IMR-90 (cell line): ENCODE measurements around the gene VLDLR. TPM values are rescaled to one million over a fixed set of nuclear protein-coding genes. Genes with fewer than 3 reads are reported as not detected.

Experiments used
- ATAC-seq: fragments of 200-7000 bp; cut with Tn5 transposase; 2 replicates; pipeline ENCODE4 v1.9.1; 2020; ENCODE audit warnings: low read depth, mild to moderate bottlenecking, moderate library complexity
- BruUV-seq: library from RNA; stranded (reverse); fragments of 400-500 nt; replicated peaks from 2 replicates; lab custom pipeline; 2021; lab: Mats Ljungman, UMichigan
- CTCF ChIA-PET: fragments of 300-600 bp; formaldehyde crosslinking; extraction: SDS; loops from one replicate; lab custom pipeline; 2021; ENCODE audit warnings: antibody characterized with exemption; lab: Yijun Ruan, JAX
- POLR2A ChIA-PET: fragments of 300-600 bp; sonication (Branson Sonifier 250); formaldehyde crosslinking; loops from one replicate; lab custom pipeline; 2022; ENCODE audit warnings: antibody characterized with exemption; ENCODE audit not compliant: unreplicated experiment; lab: Charles Lee
- DNase-seq: peaks from one replicate; pipeline ENCODE4 v3.0.0; 2013
- H2AFZ ChIP-seq: replicated peaks from 2 replicates; pipeline ENCODE3; 2013; ENCODE audit warnings: low read length, mild to moderate bottlenecking; ENCODE audit not compliant: poor library complexity
- H2AK5ac ChIP-seq: 2 replicates; pipeline ENCODE4 v1.6.1; 2013; ENCODE audit warnings: low read depth, low read length, inconsistent platforms
- H2AK9ac ChIP-seq: replicated peaks from 2 replicates; pipeline ENCODE3; 2013; ENCODE audit warnings: mild to moderate bottlenecking, low read depth, low read length, moderate library complexity; ENCODE audit not compliant: poor library complexity
- H2BK120ac ChIP-seq: 2 replicates; pipeline ENCODE4 v1.6.1; 2013; ENCODE audit warnings: low read depth, low read length, inconsistent platforms
- H2BK15ac ChIP-seq: 3 replicates; pipeline ENCODE4 v1.6.1; 2013; ENCODE audit warnings: low read depth, low read length, inconsistent platforms
- H2BK20ac ChIP-seq: 2 replicates; pipeline ENCODE4 v1.6.1; 2013; ENCODE audit warnings: low read depth, mild to moderate bottlenecking, inconsistent platforms, low read length, moderate library complexity
- H2BK5ac ChIP-seq: 2 replicates; pipeline ENCODE4 v1.6.1; 2013; ENCODE audit warnings: mild to moderate bottlenecking, low read depth, low read length, inconsistent platforms; ENCODE audit not compliant: poor library complexity, severe bottlenecking
- H3K14ac ChIP-seq: replicated peaks from 2 replicates; pipeline ENCODE4 v1.6.1; 2013; ENCODE audit warnings: low read depth, low read length, inconsistent platforms
- H3K18ac ChIP-seq: 2 replicates; pipeline ENCODE4 v1.6.1; 2013; ENCODE audit warnings: low read depth, low read length, control low read depth
- H3K23ac ChIP-seq: 2 replicates; pipeline ENCODE4 v1.6.1; 2013; ENCODE audit warnings: low read depth, low read length, inconsistent platforms
- H3K27ac ChIP-seq: 2 replicates; pipeline ENCODE4 v1.5.1; 2013; ENCODE audit warnings: mild to moderate bottlenecking, control low read depth, low read length; ENCODE audit not compliant: insufficient read depth
- H3K27me3 ChIP-seq: 2 replicates; pipeline ENCODE4 v1.6.1; 2013; ENCODE audit warnings: low read length; ENCODE audit not compliant: control insufficient read depth, insufficient read depth
- H3K36me3 ChIP-seq: 2 replicates; pipeline ENCODE4 v1.6.1; 2013; ENCODE audit warnings: low read length, mixed read lengths; ENCODE audit not compliant: control insufficient read depth, insufficient read depth
- H3K4ac ChIP-seq: 2 replicates; pipeline ENCODE4 v1.6.1; 2013; ENCODE audit warnings: low read depth, low read length, inconsistent platforms
- H3K4me1 ChIP-seq: 2 replicates; pipeline ENCODE4 v1.6.1; 2013; ENCODE audit warnings: low read length, mixed read lengths; ENCODE audit not compliant: control insufficient read depth, insufficient read depth
- H3K4me2 ChIP-seq: 2 replicates; pipeline ENCODE4 v1.6.1; 2013; ENCODE audit warnings: low read depth, mild to moderate bottlenecking, control low read depth, low read length, moderate library complexity
- H3K4me3 ChIP-seq: 2 replicates; pipeline ENCODE4 v1.5.1; 2013; ENCODE audit warnings: low read depth, mild to moderate bottlenecking, control low read depth, low read length, moderate library complexity; ENCODE audit not compliant: insufficient read depth
- H3K56ac ChIP-seq: 2 replicates; pipeline ENCODE4 v1.6.1; 2013; ENCODE audit warnings: low read length, inconsistent platforms; ENCODE audit not compliant: insufficient read depth; ENCODE audit errors: extremely low read depth
- H3K79me1 ChIP-seq, 2 experiments: 2 replicates each; pipeline ENCODE4 v1.6.1; 2013; ENCODE audit warnings: low read length in 2 of 2, inconsistent platforms in 1 of 2, low read depth in 1 of 2
- H3K9ac ChIP-seq: 2 replicates; pipeline ENCODE4 v1.6.1; 2013; ENCODE audit warnings: low read depth, low read length, control low read depth
- H3K9me1 ChIP-seq: 2 replicates; pipeline ENCODE4 v1.6.1; 2013; ENCODE audit warnings: low read length, inconsistent platforms; ENCODE audit not compliant: insufficient read depth
- H3K9me3 ChIP-seq: 2 replicates; pipeline ENCODE4 v1.6.1; 2013; ENCODE audit warnings: low read length; ENCODE audit not compliant: control insufficient read depth, insufficient read depth
- H4K20me1 ChIP-seq: 2 replicates; pipeline ENCODE4 v1.6.1; 2013; ENCODE audit warnings: low read length, inconsistent platforms; ENCODE audit not compliant: insufficient read depth
- H4K5ac ChIP-seq: 2 replicates; pipeline ENCODE4 v1.6.1; 2013; ENCODE audit warnings: mild to moderate bottlenecking, low read depth, low read length, control low read depth
- H4K8ac ChIP-seq, 2 experiments: 2 replicates each; pipeline ENCODE4 v1.6.1; 2013; ENCODE audit warnings: low read depth in 2 of 2, low read length in 2 of 2, control low read depth in 1 of 2, inconsistent platforms in 1 of 2
- H4K91ac ChIP-seq: 2 replicates; pipeline ENCODE4 v1.6.1; 2013; ENCODE audit warnings: low read depth, low read length, inconsistent platforms; ENCODE audit not compliant: insufficient read depth
- CTCF ChIP-seq: conservative IDR thresholded peaks from 2 replicates; pipeline ENCODE4 v1.5.1; 2012; ENCODE audit warnings: mild to moderate bottlenecking, low read depth, low read length, improper control_type of control experiment
- USF2 ChIP-seq: fragments of 150-350 bp; IDR thresholded peaks from 2 replicates; pipeline ENCODE4 v1.6.1; 2017; ENCODE audit warnings: mild to moderate bottlenecking, antibody characterized with exemption, low read length, low read depth
- WGBS, 2 experiments: methylation state at CpG; one replicate each; pipeline versions ENCODE4 v1.1.5 to v1.1.7; 2013; ENCODE audit warnings: missing lambda C conversion rate in 2 of 2; ENCODE audit not compliant: insufficient read length in 1 of 2; ENCODE audit errors: extremely low coverage in 2 of 2; 5-methylcytosine and 5-hydroxymethylcytosine counted together
- dilution Hi-C: fragments of 300-500 bp; cut with HindIII; formaldehyde crosslinking; loops from one replicate; pipeline ENCODE4 v1.14.3; 2018; ENCODE audit warnings: low sequenced_read_pairs; ENCODE audit not compliant: unreplicated experiment
- in situ Hi-C: fragments of 300-500 bp; cut with MboI; formaldehyde crosslinking; loops from 3 replicates; pipeline ENCODE4 v1.14.3; 2019; ENCODE audit warnings: low sequenced_read_pairs, inconsistent platforms, mixed read lengths
- intact Hi-C: fragments of 100-400 bp; cut with micrococcal nuclease; formaldehyde crosslinking; loops from 2 replicates; pipeline ENCODE4 v1.10.0; 2022
- polyA plus RNA-seq, 3 experiments: library from polyadenylated mRNA; depleted of rRNA; stranded (reverse); fragments of >200 nt; gene quantifications; 2 replicates each; pipeline ENCODE4 v1.2.3, GENCODE V29; 2012; ENCODE audit warnings: low replicate concordance in 1 of 3
- total RNA-seq: library from RNA; depleted of rRNA; stranded (reverse); fragments of >200 nt; gene quantifications from 2 replicates; pipeline ENCODE4 v1.2.3, GENCODE V29; 2012

The VLDLR gene
- total and polyA plus RNA-seq, 2 of the 4 experiments (the other 2 are of a cell fraction), result 9.0 to 10.2 TPM

GRCh38 chr9:2645569-2645968 is 24.0 kb downstream of the VLDLR start:
- ChIA-PET CTCF (no interaction called here), POLR2A (no interaction called here)
- Histone ChIP-seq H4K20me1 (no peaks in the 10 kb centered on the region), H3K27ac (no peak overlapping the region), H2BK120ac (no peak overlapping the region), H2BK5ac (no peak overlapping the region), H4K91ac (no peak overlapping the region), H3K56ac (no peak overlapping the region), H2AFZ (no peak overlapping the region), H3K4me2 (no peak overlapping the region), H4K5ac (no peak overlapping the region), H3K9me1 (no peaks in the 10 kb centered on the region), H2BK15ac (no peak overlapping the region), H3K14ac (no peak overlapping the region), H3K27me3 (no peaks in the 10 kb centered on the region), H2AK9ac (no peak overlapping the region), H3K79me1 (no peaks in the 10 kb centered on the region), H2BK20ac (no peak overlapping the region), H3K23ac (no peak overlapping the region), H4K8ac (no peak overlapping the region), H2AK5ac (no peak overlapping the region), H3K9me3 (no peaks in the 10 kb centered on the region), H3K4me3 (no peak overlapping the region), H3K36me3 (peaks cover 64% of the 10 kb centered on the region), H3K18ac (no peak overlapping the region), H3K9ac (no peak overlapping the region), H3K4me1 (no peaks in the 10 kb centered on the region), H3K4ac (no peak overlapping the region)
- no peak for TF ChIP-seq CTCF
- no peak for TF ChIP-seq USF2
- BruUV-seq, result no TSS peak
- DNase-seq, result no peak
- WGBS, 2 experiments, result 100% methylated on average over 1 of the region's 4 CpGs; no CpG with 5 or more reads in 1 of the 2 experiments
- dilution Hi-C loops, result no loop called here
- in situ Hi-C loops, result no loop called here
- intact Hi-C loops, result loop anchor here (5.0 kb wide), 1 partner anchor 187 kb away; no protein-coding TSS in a partner anchor
- no peak for ATAC-seq
